ENCODE results near the gene TNFRSF18.
"Not testable (repeated sequence)": the region's sequence is repeated elsewhere in the genome, so short reads cannot be mapped to it uniquely, and the experiment has no call there.

TNFRSF18 gene

GRCh38 chr1:1179346-1179982 lies 26.9 kb downstream of the TNFRSF18 start:
- DNase-seq (ENCODE audit: low spot score): no peak

GRCh38 chr1:1178794-1179331 lies 27.5 kb downstream of the TNFRSF18 start:
- no peak for DNase-seq (ENCODE audit: low spot score)

GRCh38 chr1:1177452-1178206 lies 28.8 kb downstream of the TNFRSF18 start:
- DNase-seq (ENCODE audit: low spot score): no peak

- DNase-seq (ENCODE audit: low spot score): no peak
These were observed 29.5 kb downstream of the TNFRSF18 start for GRCh38 chr1:1176931-1177330.

- DNase-seq (ENCODE audit: low spot score): not testable (repeated sequence)
These were observed 30.2 kb downstream of the TNFRSF18 start for GRCh38 chr1:1176063-1176761.

GRCh38 chr1:1175221-1176062 lies 30.9 kb downstream of the TNFRSF18 start:
- DNase-seq (ENCODE audit: low spot score): no peak

GRCh38 chr1:1173793-1174415 lies 32.5 kb downstream of the TNFRSF18 start, which contains the start of gene TTLL10:
Gene TTLL10 (plus strand): TSS chr1:1173880. CDS start chr1:1179216, 5,336 bp downstream.
- no peak for DNase-seq (ENCODE audit: low spot score)

- no peak for DNase-seq (ENCODE audit: low spot score)
These were observed 33.2 kb downstream of the TNFRSF18 start for GRCh38 chr1:1173061-1173792.

GRCh38 chr1:1171546-1172340 lies 34.6 kb downstream of the TNFRSF18 start:
- no peak for DNase-seq (ENCODE audit: low spot score)

GRCh38 chr1:1171161-1171545 lies 35.2 kb downstream of the TNFRSF18 start:
- no peak for DNase-seq (ENCODE audit: low spot score)

GRCh38 chr1:1170215-1171091 lies 35.9 kb downstream of the TNFRSF18 start:
- DNase-seq (ENCODE audit: low spot score): no peak

- DNase-seq (ENCODE audit: low spot score): no peak
These were observed 36.8 kb downstream of the TNFRSF18 start for GRCh38 chr1:1169429-1170214.

- no peak for DNase-seq (ENCODE audit: low spot score)
These were observed 37.7 kb downstream of the TNFRSF18 start for GRCh38 chr1:1168451-1169411.

GRCh38 chr1:1167841-1168450 lies 38.4 kb downstream of the TNFRSF18 start:
- DNase-seq (ENCODE audit: low spot score): no peak

- DNase-seq (ENCODE audit: low spot score): no peak
These were observed 39.0 kb downstream of the TNFRSF18 start for GRCh38 chr1:1167398-1167821.

Data from HuH-7.5 (cell line).